ENCODE measurements around the gene GANC.

DNA sequence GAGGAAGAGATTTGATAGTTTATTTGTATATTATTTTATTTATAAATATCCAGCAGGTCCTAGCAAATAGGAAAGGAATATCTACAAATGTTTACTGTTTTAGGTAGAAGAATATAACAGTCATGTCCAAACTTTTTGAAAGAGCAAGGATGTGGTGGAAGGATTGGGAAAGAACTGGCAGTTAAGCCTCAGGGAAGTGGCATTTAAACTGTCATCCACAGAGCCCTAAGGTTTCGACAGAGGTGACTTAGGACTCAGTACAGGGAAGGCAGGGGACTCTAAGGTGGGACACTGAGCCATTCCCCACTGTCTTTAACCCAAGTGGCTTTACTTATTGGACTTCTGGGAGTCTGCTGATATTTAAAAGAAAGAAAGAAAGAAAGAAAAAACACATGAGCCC is 12.0 kb downstream of the GANC start:
- TF ChIP-seq, protein P1, sequence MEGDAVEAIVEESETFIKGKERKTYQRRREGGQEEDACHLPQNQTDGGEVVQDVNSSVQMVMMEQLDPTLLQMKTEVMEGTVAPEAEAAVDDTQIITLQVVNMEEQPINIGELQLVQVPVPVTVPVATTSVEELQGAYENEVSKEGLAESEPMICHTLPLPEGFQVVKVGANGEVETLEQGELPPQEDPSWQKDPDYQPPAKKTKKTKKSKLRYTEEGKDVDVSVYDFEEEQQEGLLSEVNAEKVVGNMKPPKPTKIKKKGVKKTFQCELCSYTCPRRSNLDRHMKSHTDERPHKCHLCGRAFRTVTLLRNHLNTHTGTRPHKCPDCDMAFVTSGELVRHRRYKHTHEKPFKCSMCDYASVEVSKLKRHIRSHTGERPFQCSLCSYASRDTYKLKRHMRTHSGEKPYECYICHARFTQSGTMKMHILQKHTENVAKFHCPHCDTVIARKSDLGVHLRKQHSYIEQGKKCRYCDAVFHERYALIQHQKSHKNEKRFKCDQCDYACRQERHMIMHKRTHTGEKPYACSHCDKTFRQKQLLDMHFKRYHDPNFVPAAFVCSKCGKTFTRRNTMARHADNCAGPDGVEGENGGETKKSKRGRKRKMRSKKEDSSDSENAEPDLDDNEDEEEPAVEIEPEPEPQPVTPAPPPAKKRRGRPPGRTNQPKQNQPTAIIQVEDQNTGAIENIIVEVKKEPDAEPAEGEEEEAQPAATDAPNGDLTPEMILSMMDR (IDR thresholded peaks at IDR 0.05): no peak
- TF ChIP-seq POLR2A (IDR thresholded peaks at IDR 0.05): no peak
